ENCODE results near the gene OR8A1.

The OR8A1 gene

GRCh38 chr11:124569697-124570096 lies at the start of gene OR8A1:
TSS of gene OR8A1 (plus strand) at chr11:124569997. CDS start at chr11:124570120, 123 bp downstream.
- no peak within 1 kb of the TSS for H3K4me3 ChIP-seq (ENCODE audit: control insufficient read depth, low read depth, low read length)
- no peak for DNase-seq (ENCODE audit: low read depth)
- TF ChIP-seq CTCF (IDR thresholded peaks at IDR 0.05; ENCODE audit: control insufficient read depth, insufficient read depth, low read depth, low read length, missing control alignments), result no peak

GRCh38 chr11:124520550-124520854 lies 49.3 kb upstream of the OR8A1 start:
- no peak for TF ChIP-seq CTCF (IDR thresholded peaks at IDR 0.05; ENCODE audit: control insufficient read depth, insufficient read depth, low read depth, low read length, missing control alignments)
- no peak overlapping the region for H3K4me3 ChIP-seq (ENCODE audit: control insufficient read depth, low read depth, low read length)
- no peak for DNase-seq (ENCODE audit: low read depth)

GRCh38 chr11:124533626-124534025 lies 36.2 kb upstream of the OR8A1 start:
- no peak for TF ChIP-seq CTCF (IDR thresholded peaks at IDR 0.05; ENCODE audit: control insufficient read depth, insufficient read depth, low read depth, low read length, missing control alignments)
- no peak for DNase-seq (ENCODE audit: low read depth)
- H3K4me3 ChIP-seq (ENCODE audit: control insufficient read depth, low read depth, low read length), result no peak overlapping the region

- no peak for TF ChIP-seq CTCF (IDR thresholded peaks at IDR 0.05; ENCODE audit: control insufficient read depth, insufficient read depth, low read depth, low read length, missing control alignments)
- H3K4me3 ChIP-seq (ENCODE audit: control insufficient read depth, low read depth, low read length), result no peak overlapping the region
- no peak for DNase-seq (ENCODE audit: low read depth)
Measured at GRCh38 chr11:124534051-124534450, 35.7 kb upstream of the OR8A1 start.

GRCh38 chr11:124535552-124536232 lies 34.1 kb upstream of the OR8A1 start:
- no peak overlapping the region for H3K4me3 ChIP-seq (ENCODE audit: control insufficient read depth, low read depth, low read length)
- TF ChIP-seq CTCF (IDR thresholded peaks at IDR 0.05; ENCODE audit: control insufficient read depth, insufficient read depth, low read depth, low read length, missing control alignments), result no peak
- DNase-seq (ENCODE audit: low read depth), result no peak

- no peak overlapping the region for H3K4me3 ChIP-seq (ENCODE audit: control insufficient read depth, low read depth, low read length)
- no peak for TF ChIP-seq CTCF (IDR thresholded peaks at IDR 0.05; ENCODE audit: control insufficient read depth, insufficient read depth, low read depth, low read length, missing control alignments)
- DNase-seq (ENCODE audit: low read depth), result no peak
Measured at GRCh38 chr11:124536520-124536919, 33.3 kb upstream of the OR8A1 start.

- DNase-seq (ENCODE audit: low read depth), result no peak
- H3K4me3 ChIP-seq (ENCODE audit: control insufficient read depth, low read depth, low read length), result no peak overlapping the region
- TF ChIP-seq CTCF (IDR thresholded peaks at IDR 0.05; ENCODE audit: control insufficient read depth, insufficient read depth, low read depth, low read length, missing control alignments), result no peak
Measured at GRCh38 chr11:124538019-124538418, 31.8 kb upstream of the OR8A1 start.

All from AG09309 (cell line).